Left renal pelvis (tissue), 4 donors: ENCODE data around the gene UBAC2. TPM values are rescaled to one million over a fixed set of nuclear protein-coding genes. Genes with fewer than 3 reads are reported as not detected.

Experiments used
- DNase-seq, 4 donors: peaks; one replicate each; pipeline ENCODE4 v3.0.0-alpha.2; 2013; ENCODE audit warnings: low read depth in 4 of 4, low spot score in 3 of 4
- polyA plus RNA-seq, 4 donors: library from polyadenylated mRNA; unstranded; fragments of 120-200 nt; gene quantifications; one replicate each; pipeline ENCODE4 v1.2.1, GENCODE V29; 2013; ENCODE audit not compliant: insufficient read length in 4 of 4

The UBAC2 gene
- polyA plus RNA-seq, 4 donors, result 74.5 to 107 (median 94.7) TPM

DNA sequence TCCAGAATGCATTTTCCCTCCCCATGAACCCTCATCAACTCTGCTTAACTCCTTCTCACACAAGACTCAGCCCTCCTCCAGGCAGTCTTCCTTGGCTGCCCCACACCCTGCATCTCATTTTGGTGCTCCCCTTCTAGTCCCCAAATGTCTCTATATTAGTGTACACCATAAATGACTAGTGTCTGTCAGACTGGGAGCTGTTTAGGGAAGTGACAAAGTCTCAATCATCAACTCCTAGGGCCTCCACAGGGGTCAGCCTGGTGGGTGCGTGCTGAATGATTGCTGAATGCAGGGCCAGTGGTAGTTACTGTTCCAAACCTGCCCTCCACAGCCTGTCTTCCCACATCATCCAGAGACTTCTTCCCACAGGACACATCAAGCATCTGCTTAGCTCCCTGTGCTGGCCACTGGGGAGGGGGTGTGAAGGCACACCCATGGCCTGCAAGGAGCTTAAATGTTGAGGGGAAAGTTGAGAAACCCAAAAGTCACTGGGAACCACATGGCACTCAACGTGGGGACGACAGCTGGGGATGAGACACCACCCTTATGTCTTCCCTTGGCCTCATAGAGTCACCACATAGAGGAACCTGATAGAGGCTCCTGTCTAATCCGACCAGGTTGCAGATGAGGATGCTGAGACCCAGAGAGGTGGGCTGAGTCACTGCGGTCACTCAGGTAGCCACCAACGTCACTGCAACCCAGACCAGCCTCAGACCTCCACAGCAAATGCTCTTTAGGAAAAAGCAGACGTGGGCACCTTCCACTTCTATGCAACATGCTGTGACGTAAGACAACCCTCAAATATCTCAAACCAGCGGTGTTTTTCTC lies 221.3 kb downstream of the UBAC2 start:
- DNase-seq, result no peak

DNA sequence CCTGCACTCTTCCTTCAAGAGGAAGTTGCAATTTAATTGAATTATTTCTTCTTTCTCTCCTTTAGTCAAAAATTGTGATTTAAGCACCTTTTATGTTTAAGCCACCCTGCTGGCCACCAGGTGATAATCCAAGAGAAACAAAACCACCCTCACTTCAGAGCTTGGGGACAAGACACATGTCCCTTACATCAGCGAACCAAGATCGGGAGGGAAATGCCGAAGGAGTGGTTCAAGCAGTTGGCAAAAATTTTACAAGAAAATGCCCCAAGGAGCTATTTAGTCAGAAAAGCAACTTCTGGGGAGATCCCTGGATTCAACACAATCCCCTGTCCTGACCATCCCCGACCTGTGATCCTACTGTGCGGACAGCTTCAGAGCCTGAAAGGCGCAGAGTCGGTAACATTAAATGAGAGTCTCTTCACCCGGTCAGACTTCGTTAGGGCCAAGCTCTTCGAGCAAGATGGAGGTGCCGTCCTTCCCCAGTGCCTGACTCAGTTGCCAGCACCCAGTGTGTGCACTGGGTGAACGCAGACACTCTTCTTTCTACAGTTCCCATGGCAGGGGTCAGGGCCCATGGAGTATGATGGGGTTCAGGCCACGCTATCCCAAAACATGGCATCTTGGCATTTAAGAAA lies 222.0 kb downstream of the UBAC2 start:
- DNase-seq, result no peak

DNA sequence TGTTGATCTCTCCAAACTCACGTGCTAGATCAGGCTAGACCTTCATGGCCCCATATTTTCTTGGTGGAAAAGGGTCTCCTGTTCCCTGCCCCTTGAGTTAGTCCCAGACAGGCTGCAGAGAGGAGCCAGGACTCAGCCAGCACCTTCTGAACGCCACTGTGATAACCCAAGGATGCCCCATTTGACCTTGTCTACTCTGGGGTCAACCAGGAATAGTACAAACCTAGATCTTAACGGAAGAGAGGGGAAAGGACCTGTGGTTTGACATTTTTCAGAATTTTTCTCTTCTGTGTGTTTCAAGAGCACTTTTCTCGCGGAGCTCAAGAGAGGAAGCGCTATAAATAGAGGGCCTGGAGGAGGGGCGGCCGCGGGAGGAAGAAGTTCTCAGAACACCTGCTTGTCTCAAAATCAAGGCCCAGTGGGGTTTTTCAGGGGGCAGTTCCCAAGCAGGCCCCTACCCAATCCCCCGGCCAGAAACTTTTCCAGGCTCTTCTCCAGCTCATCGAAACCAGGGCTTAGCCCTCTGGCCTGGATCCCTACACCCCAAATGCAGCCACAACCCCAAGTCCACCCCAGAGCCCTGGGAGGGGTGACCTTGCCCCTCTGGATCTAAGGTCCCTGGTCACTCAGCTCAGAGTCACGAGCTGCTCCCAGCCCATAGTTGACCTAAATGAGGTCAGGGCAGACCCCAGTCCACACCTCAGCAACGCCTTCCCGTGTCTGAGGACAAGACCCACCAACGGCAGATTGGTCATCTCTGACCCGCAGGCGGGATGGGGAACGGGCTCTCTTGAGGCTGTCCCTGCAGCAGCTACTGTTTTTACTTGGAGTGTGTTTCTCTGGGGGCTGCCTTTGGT lies 225.1 kb downstream of the UBAC2 start:
- no peak for DNase-seq

DNA sequence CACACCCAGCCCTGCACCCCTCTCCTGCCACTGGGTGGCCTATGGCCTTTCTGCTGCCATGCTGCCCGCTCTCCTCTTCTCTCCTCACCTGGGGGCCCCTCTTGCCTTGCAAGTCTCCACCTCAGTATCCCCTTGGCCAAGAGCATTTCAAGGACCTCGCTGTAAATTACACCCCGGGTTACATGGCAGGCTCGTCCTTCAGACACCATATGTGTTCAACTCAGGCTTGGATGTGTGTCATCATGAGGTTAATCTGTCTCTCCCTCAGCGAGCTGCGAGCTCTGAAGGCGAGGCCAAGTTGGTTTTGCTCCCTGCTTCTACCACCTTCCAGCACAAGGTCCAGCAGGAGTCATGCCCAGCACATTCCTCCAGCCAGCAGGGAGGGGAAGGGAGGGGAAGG lies 225.8 kb downstream of the UBAC2 start:
- no peak for DNase-seq

DNA sequence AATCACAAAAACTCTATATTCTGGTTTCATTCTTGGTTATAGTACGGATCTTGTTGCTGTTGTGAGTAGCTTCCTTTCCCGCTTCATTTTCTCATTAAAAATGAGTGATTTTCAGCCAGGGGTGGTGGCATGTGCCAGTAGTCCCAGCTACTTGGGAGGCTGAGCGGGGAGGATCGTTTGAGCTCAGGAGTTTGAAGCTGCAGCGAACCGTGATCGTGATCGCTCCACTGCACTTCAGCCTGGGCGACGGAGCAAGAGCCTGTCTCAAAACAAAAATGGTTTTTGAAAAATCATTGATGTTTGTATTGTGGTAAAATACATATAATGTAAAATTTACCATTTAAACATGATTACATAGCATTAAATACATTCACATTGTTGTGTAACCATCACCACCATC lies 229.0 kb downstream of the UBAC2 start:
- DNase-seq, result no peak

DNA sequence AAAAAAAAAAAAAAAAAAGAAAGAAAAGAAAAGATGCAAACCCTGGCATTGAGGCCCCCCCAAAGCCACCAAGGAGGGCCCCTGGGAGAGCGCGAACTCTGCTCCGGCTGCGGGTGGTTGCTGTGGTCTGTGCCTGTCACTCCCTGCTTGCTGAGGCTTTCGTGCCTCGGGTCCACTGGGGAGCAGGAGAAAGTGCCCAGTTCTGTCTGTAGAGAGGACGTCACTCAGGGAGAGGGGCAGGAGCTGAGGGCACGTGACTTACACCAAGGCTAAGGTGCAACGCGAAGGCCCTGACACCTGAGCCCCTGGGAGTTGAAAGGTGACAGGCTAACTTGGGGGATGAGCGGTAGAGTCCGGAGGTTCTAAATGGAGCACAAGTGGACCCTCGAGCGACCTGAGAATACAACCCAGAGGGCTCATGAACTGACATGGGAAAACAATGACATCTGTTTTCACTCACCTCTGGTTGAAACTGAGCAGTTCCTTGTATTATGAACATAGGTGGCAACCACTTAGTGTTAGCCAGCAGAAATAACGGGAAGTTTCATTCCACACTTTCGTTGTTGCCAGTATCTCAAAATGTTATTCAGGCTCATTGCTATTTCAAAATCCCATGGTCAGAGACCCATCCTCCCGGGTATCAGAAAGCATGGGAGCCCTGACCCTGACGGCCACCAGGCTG lies 231.4 kb downstream of the UBAC2 start:
- no peak for DNase-seq

DNA sequence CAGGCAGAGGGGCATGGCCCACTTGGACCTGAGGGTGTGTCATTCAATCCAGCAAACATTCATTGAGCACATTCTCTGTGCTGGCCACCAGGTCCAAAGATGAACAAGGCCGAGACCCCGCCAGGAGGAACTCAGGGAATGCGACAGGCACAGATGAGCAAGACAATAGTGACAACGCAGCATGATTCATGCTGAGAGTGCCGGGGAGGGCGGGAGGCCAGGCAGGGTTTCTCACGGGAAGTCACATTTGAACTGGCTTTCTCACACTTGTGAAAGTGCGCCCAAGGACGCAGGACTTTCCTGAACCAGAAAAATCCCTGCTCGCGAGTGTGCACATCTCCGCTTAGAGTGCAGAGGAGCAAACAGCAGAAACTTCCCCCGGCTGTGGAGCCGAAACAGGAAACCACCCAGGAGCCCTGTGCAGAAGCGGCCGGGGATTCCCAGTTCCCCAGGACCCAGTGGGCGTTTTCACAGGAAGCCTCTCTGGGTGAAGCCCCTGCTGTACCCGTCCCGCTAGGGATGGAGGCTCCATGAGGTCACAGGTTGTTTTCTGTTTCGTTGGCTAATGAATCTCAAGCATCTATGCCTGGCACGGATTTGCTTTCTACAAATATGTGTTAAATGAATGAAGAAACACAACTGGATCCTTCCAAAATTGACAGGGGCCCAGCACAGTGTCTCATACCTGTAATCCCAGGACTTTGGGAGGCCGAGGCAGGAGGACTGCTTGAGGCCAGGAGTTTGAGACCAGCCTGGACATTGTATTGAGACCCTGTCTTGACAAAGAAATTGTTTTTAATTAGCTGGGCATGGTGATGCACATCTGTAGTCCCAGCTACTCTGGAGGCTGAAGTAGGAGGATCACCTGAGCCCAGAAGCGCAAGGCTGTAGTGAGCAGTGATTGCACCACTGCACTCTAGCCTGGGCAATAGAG lies 232.2 kb downstream of the UBAC2 start:
- DNase-seq, result no peak

DNA sequence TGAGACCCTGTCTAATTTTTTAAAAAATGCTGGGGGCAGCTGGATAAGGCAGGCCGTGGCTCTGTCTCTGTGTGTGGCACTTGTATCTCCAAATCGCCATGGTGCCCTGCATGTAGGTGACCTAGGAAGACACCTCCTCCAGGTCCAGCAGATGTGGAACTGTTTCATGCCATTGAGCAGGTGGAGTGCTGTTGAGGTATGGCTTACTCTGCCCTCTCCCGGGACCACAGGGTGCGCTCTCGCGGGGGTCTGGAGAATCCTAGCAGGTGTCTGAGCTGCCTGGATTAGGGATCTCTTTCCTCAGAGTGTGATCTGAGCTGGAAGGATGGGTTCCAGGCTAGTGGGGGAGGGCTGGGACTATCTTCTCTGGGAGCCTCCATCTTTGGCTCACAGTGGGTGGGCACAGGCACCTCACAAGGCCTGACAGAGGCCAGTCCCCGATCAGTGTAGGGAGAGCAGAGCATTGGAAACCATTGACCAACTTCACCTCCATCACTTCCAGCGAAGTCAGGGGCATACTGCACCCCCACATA lies 233.0 kb downstream of the UBAC2 start:
- no peak for DNase-seq

DNA sequence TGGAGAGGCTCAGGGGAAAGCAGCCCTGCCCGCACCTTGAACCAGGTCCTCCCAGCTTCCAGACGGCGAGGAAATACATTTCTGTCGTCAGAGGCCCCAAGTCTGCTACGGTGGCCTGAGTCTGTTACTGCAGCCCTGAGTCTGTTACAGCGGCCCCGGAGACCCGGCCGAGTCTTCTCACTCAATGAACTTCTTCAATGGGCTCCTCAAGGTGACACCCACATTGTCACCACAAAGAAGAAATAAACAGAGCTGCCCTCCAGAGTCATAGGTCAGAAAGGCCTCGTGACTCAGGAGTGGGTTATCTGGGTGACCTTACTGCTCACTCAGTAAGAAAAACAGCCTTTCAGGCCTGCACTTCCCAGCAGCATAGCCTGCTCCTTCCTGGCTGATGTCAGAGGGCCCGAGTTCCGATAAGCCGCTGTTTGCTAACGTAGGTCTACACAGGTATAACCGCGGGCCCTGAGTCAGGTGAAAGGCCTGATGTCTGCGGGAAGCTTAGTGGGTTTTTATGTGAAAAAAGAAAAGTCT lies 233.7 kb downstream of the UBAC2 start:
- no peak for DNase-seq

DNA sequence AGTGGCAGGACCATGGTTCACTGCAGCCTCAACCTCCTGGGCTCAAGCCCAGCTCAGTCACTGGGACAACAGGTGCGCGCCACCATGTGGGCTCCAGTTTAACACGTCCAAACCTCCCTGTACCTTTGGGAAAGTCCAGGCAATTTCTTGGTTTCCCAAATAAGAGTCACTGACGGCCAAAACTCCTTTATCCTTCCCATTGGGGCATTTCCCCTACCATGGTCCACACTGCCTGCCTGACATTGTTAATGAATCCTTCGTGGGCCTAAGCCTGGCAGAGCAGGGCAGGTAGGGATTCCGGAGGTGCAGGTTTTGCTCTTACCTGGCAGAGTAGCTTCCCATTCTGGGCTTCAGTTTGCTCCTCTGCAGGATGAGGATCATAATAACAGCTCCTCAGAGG lies 234.5 kb downstream of the UBAC2 start:
- no peak for DNase-seq

DNA sequence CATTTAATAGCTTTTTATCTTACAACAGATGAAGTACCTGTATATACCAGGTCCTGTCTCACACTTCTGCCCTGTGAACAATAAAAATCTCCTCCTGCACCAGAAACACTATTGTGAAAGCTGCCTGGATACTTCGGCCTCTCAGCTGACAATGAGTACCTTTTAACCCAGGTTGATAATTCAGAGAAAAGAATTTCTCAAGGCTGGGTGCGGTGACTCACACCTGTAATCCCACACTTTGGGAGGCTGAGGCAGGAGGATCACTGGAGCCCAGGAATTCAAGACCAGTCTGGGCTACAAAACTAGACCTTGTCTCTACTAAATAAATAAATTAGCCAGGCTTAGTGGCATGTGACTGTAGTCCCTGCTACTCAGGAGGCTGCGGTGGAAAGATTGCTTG lies 235.3 kb downstream of the UBAC2 start:
- DNase-seq, result no peak

Other genes starting within 250 kb of the UBAC2 start
- gene DOCK9, start 222.8 kb upstream of the UBAC2 start, polyA plus RNA-seq, result 10 to 100 TPM; 56.8 to 65.5 (median 64.8) TPM
- gene GPR18, start 57.5 kb downstream of the UBAC2 start, polyA plus RNA-seq, result under 1 TPM; 0.11 to 0.32 (median 0.25) TPM
- gene GPR183, start 106.5 kb downstream of the UBAC2 start, polyA plus RNA-seq, result 1 to 10 TPM; 2.5 to 8.2 (median 2.7) TPM